WTC11 (cell line): ENCODE data around the gene UAP1L1.

Source experiments
- FOXJ3 ChIP-seq: sonication (generic); formaldehyde crosslinking; IDR thresholded peaks from 2 replicates; pipeline ENCODE4 v1.9.0; 2021; ENCODE audit warnings: missing genetic modification reagents, mild to moderate bottlenecking, borderline replicate concordance
- TF ChIP-seq, protein P1 (sequence below): fragments of 200-600 bp; IDR thresholded peaks from 2 replicates; pipeline ENCODE4 v1.8.0; 2022; ENCODE audit warnings: antibody characterized with exemption

DNA sequence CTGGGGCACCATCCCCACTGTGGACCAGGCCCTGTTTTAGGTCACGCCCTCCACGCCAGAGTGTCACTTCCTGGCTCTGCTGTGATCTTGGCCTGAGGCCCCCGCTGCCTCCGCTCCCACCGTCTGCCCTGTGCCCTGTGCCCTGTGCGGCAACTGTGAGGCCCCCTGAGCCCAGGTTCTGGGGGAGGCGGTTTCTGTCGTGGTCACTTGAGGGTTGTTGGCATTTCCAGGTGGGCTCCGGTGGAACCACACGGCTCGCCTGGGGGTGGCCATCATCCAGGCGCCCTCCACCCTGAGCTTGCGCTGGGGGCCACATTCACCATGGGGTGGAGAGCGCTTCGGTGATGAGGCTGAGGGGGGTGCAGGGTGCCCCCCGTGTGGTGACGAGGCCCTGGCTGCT is 30.7 kb downstream of the UAP1L1 start:
- TF ChIP-seq FOXJ3 (CRISPR knock-in tag): no peak
- TF ChIP-seq, protein P1, sequence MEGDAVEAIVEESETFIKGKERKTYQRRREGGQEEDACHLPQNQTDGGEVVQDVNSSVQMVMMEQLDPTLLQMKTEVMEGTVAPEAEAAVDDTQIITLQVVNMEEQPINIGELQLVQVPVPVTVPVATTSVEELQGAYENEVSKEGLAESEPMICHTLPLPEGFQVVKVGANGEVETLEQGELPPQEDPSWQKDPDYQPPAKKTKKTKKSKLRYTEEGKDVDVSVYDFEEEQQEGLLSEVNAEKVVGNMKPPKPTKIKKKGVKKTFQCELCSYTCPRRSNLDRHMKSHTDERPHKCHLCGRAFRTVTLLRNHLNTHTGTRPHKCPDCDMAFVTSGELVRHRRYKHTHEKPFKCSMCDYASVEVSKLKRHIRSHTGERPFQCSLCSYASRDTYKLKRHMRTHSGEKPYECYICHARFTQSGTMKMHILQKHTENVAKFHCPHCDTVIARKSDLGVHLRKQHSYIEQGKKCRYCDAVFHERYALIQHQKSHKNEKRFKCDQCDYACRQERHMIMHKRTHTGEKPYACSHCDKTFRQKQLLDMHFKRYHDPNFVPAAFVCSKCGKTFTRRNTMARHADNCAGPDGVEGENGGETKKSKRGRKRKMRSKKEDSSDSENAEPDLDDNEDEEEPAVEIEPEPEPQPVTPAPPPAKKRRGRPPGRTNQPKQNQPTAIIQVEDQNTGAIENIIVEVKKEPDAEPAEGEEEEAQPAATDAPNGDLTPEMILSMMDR: no peak
